H1 (cell line): ENCODE data around the gene ATOH8. TPM values are rescaled to one million over a fixed set of nuclear protein-coding genes. Genes with fewer than 3 reads are reported as not detected.

ENCODE experiments used
- ATF2 ChIP-seq: IDR thresholded peaks from 2 replicates; pipeline ENCODE4 v1.6.1; 2012; ENCODE audit warnings: low read length, inconsistent platforms
- CEBPB ChIP-seq: IDR thresholded peaks from 2 replicates; pipeline ENCODE4 v1.6.1; 2012; ENCODE audit warnings: low read depth, low read length
- EGR1 ChIP-seq: IDR thresholded peaks from 2 replicates; pipeline ENCODE4 v1.6.1; 2011; ENCODE audit warnings: low read depth, low read length, borderline replicate concordance
- KDM4A ChIP-seq: IDR thresholded peaks from one replicate; pipeline ENCODE4 v1.7.1; 2012; ENCODE audit warnings: low read depth, mild to moderate bottlenecking, moderate library complexity, low read length, inconsistent platforms; ENCODE audit not compliant: severe bottlenecking
- MAFK ChIP-seq: IDR thresholded peaks from 2 replicates; pipeline ENCODE4 v1.6.1; 2012; ENCODE audit warnings: low read depth, mild to moderate bottlenecking, improper control_type of control experiment, low read length
- RNF2 ChIP-seq: fragments of 200-900, 300-1000 bp; sonication (generic); IDR thresholded peaks from 2 replicates; pipeline ENCODE4 v1.7.1; 2016; ENCODE audit warnings: borderline replicate concordance, low read depth, mild to moderate bottlenecking, antibody characterized with exemption, low read length; ENCODE audit not compliant: poor library complexity, severe bottlenecking; ENCODE audit errors: missing control alignments
- polyA plus RNA-seq, 7 experiments: library from polyadenylated mRNA; depleted of rRNA in 3 of 7; stranded (reverse) in 5 of 7; unstranded in 2 of 7; fragments of >200 nt in 5 of 7; fragments of 200-250 nt in 2 of 7; gene quantifications; 1 replicate in 5 of 7; 2 replicates in 1 of 7; 4 replicates in 1 of 7; pipeline versions ENCODE4 v1.2.1 to v1.2.3, GENCODE V29; 2011 to 2013; ENCODE audit warnings: missing spikeins in 2 of 7, mixed read lengths in 2 of 7
- total RNA-seq: library from RNA; stranded (reverse); fragmentation: NEBNext Ultra II Directional; extraction: Animal tissue kit (Norgen Biotek cat#: 25700); gene quantifications from 2 replicates; pipeline ENCODE4 v1.2.1, GENCODE V29; 2021

The ATOH8 gene
- total and polyA plus RNA-seq, 2 of the 8 experiments (the other 6 are each of a cell fraction or from before 2014, with no cell fraction given): 0.50 to 0.53 TPM

- TF ChIP-seq EGR1 (no peak), MAFK (no peak), KDM4A (no peak), RNF2 (no peak), CEBPB (no peak), ATF2 (no peak)
Observed at GRCh38 chr2:85803704-85804425, 50.1 kb downstream of the ATOH8 start (continued).
